Parathyroid adenoma (tissue), 2 donors: ENCODE measurements around the gene FAS.

Experiments used
- H2AFZ ChIP-seq: fragments of 300-600 bp; sonication (generic); one replicate; pipeline ENCODE4 v1.7.0; 2017; ENCODE audit warnings: antibody characterized with exemption, mild to moderate bottlenecking
- H3K27ac ChIP-seq: fragments of 300-600 bp; sonication (generic); one replicate; pipeline ENCODE4 v1.7.0; 2017
- H3K27me3 ChIP-seq: fragments of 300-600 bp; sonication (generic); one replicate; pipeline ENCODE4 v1.7.0; 2017; ENCODE audit warnings: low read length; ENCODE audit not compliant: control insufficient read depth, insufficient read depth
- H3K36me3 ChIP-seq: fragments of 300-600 bp; sonication (generic); one replicate; pipeline ENCODE4 v1.7.0; 2017; ENCODE audit warnings: low read length; ENCODE audit not compliant: control insufficient read depth, insufficient read depth
- H3K4me1 ChIP-seq: fragments of 300-600 bp; sonication (generic); one replicate; pipeline ENCODE4 v1.7.0; 2017; ENCODE audit warnings: control low read depth
- H3K4me2 ChIP-seq: fragments of 300-600 bp; sonication (generic); one replicate; pipeline ENCODE4 v1.7.0; 2017; ENCODE audit warnings: low read length
- H3K4me3 ChIP-seq: fragments of 300-600 bp; sonication (generic); one replicate; pipeline ENCODE4 v1.7.0; 2017; ENCODE audit warnings: low read depth, low read length
- H3K79me2 ChIP-seq: fragments of 300-600 bp; sonication (generic); one replicate; pipeline ENCODE4 v1.7.0; 2017; ENCODE audit warnings: control low read depth
- H3K9ac ChIP-seq: fragments of 300-600 bp; sonication (generic); one replicate; pipeline ENCODE4 v1.7.0; 2017; ENCODE audit warnings: mild to moderate bottlenecking
- H3K9me3 ChIP-seq: fragments of 300-600 bp; sonication (generic); one replicate; pipeline ENCODE4 v1.7.0; 2017; ENCODE audit warnings: low read length; ENCODE audit not compliant: control insufficient read depth
- CTCF ChIP-seq: fragments of 300-600 bp; sonication (generic); IDR thresholded peaks from one replicate; pipeline ENCODE4 v1.7.0; 2017; ENCODE audit warnings: antibody characterized with exemption, mild to moderate bottlenecking
- donor health status: primary hyperparathyroidism.

The FAS gene

GRCh38 chr10:88974012-88974411 lies 16.6 kb upstream of the FAS start:
- TF ChIP-seq CTCF: no peak
- Histone ChIP-seq H3K4me3 (no peak overlapping the region), H2AFZ (no peak overlapping the region), H3K4me2 (no peak overlapping the region), H3K9me3 (no peaks in the 10 kb centered on the region), H3K36me3 (no peaks in the 10 kb centered on the region), H3K9ac (no peak overlapping the region), H3K27ac (no peak overlapping the region), H3K27me3 (no peaks in the 10 kb centered on the region), H3K79me2 (no peaks in the 10 kb centered on the region), H3K4me1 (no peaks in the 10 kb centered on the region)

GRCh38 chr10:88974446-88975376 lies 15.9 kb upstream of the FAS start:
- Histone ChIP-seq H2AFZ (peak overlapping the region; percentile 30), H3K4me3 (peak overlapping the region; percentile 43), H3K4me1 (no peaks in the 10 kb centered on the region), H3K4me2 (peak overlapping the region; percentile 53), H3K79me2 (no peaks in the 10 kb centered on the region), H3K9ac (no peak overlapping the region), H3K27ac (no peak overlapping the region), H3K27me3 (no peaks in the 10 kb centered on the region), H3K9me3 (no peaks in the 10 kb centered on the region), H3K36me3 (no peaks in the 10 kb centered on the region)
- no peak for TF ChIP-seq CTCF

- Histone ChIP-seq H2AFZ (peak overlapping the region; percentile 30), H3K9ac (no peak overlapping the region), H3K4me2 (peak overlapping the region; percentile 53), H3K4me3 (peak overlapping the region; percentile 43), H3K9me3 (no peaks in the 10 kb centered on the region), H3K4me1 (no peaks in the 10 kb centered on the region), H3K27ac (no peak overlapping the region), H3K79me2 (no peaks in the 10 kb centered on the region), H3K36me3 (no peaks in the 10 kb centered on the region), H3K27me3 (no peaks in the 10 kb centered on the region)
- no peak for TF ChIP-seq CTCF
These were observed 15.2 kb upstream of the FAS start for GRCh38 chr10:88975377-88975720.

- Histone ChIP-seq H3K27me3 (no peaks in the 10 kb centered on the region), H3K9ac (no peak overlapping the region), H3K4me2 (no peak overlapping the region), H3K36me3 (no peaks in the 10 kb centered on the region), H3K4me3 (no peak overlapping the region), H2AFZ (no peak overlapping the region), H3K27ac (no peak overlapping the region), H3K4me1 (no peaks in the 10 kb centered on the region), H3K9me3 (no peaks in the 10 kb centered on the region), H3K79me2 (no peaks in the 10 kb centered on the region)
- TF ChIP-seq CTCF: no peak
These were observed 12.1 kb upstream of the FAS start for GRCh38 chr10:88978463-88978862.

GRCh38 chr10:88979153-88979562 lies 11.4 kb upstream of the FAS start:
- no peaks in the 10 kb centered on the region for H3K9me3 ChIP-seq
- H3K79me2 ChIP-seq: no peaks in the 10 kb centered on the region
- H3K4me3 ChIP-seq: no peak overlapping the region
- no peak overlapping the region for H3K27ac ChIP-seq
- no peak for TF ChIP-seq CTCF
- no peak overlapping the region for H3K9ac ChIP-seq
- H3K4me2 ChIP-seq: no peak overlapping the region
- H2AFZ ChIP-seq: no peak overlapping the region
- no peaks in the 10 kb centered on the region for H3K27me3 ChIP-seq
- no peaks in the 10 kb centered on the region for H3K4me1 ChIP-seq
- no peaks in the 10 kb centered on the region for H3K36me3 ChIP-seq
